ENCODE data around the gene MDN1.
"Not testable (repeated sequence)": the region's sequence is repeated elsewhere in the genome, so short reads cannot be mapped to it uniquely, and the experiment has no call there.

The MDN1 gene

DNA sequence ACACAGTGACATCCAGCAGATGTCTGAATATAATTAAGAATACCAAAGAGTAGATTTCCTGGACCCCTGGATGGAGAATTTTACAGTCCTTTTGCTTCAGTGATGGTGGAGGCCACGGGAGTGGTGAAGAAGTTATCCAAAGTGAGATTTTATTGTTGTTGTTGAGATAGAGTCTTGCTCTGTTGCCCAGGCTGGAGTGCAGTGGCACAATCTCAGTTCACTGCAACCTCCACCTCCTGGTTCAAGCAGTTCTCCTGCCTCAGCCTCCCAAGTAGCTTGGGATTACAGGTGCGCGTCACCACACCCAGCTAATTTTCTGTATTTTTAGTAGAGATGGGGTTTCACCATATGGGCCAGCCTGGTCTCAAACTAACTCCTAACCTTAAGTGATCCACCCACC lies 178.0 kb downstream of the MDN1 start:
- DNase-seq, result not testable (repeated sequence)

- no peak for DNase-seq
Observed at GRCh38 chr6:89640804-89641203, 178.8 kb downstream of the MDN1 start.

- DNase-seq, result peak; percentile 93
Observed at GRCh38 chr6:89638320-89639195, 181.0 kb downstream of the MDN1 start, which contains the start of gene LYRM2. LYRM2 (minus strand) TSS chr6:89638747; CDS start chr6:89638716, 31 bp downstream.

DNA sequence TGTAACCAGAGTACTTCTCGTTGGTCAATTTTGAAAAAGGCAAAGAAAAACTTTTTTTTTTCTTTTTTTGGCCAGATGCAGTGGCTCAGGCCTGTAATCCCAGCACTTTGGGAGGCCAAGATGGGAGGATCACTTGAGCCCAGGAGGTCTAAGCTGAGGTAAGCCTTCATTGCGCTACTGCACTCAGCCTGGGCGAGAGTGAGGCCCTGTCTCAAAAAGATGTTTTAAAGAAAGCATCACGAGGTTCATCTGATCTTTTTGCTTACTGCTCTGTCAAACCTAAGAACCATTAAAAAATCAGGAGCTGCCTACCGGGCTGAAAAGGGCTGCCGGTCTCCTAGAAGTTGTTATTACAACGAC lies 181.7 kb downstream of the MDN1 start:
- no peak for DNase-seq

DNA sequence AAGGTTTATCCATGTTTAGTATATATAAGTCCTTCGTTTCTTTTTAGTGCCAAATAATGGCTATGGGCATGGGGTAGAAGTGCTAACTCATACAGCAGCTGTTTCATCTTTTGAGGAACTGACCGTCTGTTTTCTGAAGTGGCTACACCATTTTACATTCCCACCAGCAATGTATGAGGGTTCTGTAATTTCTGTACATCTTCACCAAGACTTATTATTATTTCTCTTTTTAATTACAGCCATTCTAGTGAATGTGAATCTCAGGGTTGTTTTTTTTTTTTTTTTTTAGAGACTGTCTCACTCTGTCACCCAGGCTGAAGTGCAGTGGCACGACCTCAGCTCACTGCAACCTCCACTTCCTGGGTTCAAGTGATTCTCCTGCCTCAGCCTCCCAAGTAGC lies 183.2 kb downstream of the MDN1 start:
- DNase-seq, result not testable (repeated sequence)

GRCh38 chr6:89630488-89630887 lies 189.1 kb downstream of the MDN1 start:
- DNase-seq, result no peak

DNA sequence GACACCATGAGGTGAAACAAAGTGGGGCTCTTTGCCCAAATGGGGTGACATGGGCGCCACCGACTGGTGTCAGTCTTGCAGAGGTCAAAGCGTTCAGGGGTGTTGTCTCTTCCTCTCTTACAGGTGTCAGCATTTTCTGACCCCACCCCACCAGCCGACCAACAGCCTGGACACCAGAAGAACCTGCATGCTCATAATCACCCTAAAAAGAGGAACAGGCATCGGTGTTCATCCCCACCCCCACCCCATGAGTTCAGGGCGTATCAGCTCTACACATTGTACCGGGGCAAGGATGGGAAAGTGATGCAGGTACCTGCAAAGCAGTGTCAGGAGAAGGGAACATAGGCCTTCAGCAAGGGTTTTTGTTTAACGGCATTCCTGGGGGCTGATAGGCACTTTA lies 195.8 kb downstream of the MDN1 start:
- no peak for DNase-seq

DNA sequence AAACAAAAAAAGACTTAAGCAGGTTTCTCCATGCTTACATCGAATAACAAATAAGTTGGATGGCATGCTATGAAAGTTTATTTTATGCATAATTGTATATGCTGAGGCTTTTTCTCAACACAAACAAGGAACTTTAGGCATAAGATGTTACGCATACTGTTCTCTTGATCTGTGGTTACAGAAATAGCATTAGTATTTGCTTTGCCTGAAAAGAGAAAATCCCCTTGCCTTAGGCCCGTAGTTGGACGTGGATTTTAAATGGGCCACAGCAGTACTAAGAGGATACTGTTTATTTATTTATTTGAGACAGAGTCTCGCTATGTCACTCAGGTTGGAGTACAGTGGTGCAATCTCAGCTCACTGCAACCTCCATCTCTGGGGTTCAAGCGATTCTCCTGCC lies 200.0 kb downstream of the MDN1 start:
- no peak for DNase-seq

DNA sequence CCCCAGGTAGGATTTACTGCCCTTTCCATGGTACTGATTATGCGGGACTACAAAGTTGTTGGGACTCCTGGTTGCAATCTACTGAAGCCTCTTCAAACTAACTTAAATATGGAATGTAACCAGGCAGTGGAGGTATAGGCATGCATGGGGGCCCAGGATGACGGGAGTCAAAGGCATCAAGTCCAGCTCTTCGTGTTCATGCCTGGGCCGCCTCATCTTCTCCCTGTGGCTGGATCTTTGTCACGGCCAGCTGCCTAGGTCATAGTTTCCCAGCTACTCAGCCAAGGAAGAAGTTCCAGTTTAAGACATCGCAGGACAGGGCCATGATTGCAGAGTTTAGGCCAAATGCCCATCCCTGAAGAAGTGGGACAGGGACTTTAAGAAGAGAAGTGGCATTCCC lies 201.6 kb downstream of the MDN1 start:
- no peak for DNase-seq

- DNase-seq, result no peak
Observed at GRCh38 chr6:89616531-89616930, 203.1 kb downstream of the MDN1 start.

DNA sequence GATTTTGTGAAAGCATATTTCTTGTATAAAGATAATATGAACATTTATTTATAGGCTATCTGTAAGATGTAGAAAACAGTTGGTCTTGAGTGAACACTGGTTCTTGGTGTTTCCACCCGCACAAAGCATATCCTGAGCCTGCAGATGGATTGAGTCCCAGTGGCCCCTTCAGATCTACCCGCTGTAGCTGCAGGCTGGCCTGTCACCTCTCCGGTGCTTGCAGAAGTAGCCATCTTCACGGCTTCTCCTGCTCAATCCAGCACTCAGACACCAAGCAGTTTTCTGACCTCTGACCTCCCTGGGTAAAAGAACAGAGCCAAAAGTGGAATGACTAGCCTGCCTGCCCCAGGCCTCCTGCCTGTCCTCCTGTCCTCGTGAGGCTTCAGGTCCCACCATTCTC lies 203.7 kb downstream of the MDN1 start:
- DNase-seq, result no peak

GRCh38 chr6:89613790-89614189 lies 205.8 kb downstream of the MDN1 start:
- no peak for DNase-seq

DNA sequence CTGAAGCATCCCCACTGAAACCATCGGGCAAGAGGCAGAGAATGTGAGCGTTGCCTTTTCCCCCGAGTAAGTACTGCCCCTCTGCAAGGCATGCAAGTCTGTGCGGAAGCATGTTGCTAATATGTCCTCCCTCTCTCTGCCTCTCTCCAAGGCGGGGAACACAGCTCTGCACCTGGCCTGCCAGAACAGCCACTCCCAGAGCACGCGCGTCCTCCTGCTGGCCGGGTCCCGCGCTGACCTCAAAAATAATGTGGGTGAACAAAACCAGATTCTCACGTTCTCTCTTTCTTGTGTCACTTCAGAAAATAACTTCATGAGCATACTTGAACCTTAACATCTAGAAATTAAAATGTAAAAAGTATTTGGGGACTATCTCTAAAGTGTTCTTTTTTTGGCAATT lies 207.5 kb downstream of the MDN1 start:
- no peak for DNase-seq

- no peak for DNase-seq
Observed at GRCh38 chr6:89611666-89612065, 207.9 kb downstream of the MDN1 start.

GRCh38 chr6:89610149-89610642 lies 209.4 kb downstream of the MDN1 start:
- DNase-seq, result peak; percentile 12

DNA sequence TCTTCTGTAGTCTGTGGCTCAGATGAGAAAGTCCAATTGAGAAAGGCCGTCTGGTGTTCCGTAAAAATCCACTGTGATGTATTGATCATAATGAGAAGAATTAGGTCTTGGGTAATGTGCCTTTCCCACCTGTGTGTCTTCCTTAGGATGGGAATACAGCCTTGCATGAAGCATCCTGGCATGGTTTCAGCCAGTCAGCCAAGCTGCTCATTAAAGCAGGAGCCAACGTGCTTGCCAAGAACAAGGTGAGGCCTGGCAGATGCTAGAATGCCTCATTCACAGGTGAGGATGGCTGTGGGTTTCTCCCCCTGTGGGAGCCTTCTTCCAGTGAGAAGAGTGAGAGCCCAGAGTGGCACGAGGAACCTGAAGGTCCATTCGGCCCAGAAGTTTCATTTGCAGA lies 213.7 kb downstream of the MDN1 start:
- DNase-seq, result peak; percentile 11

DNA sequence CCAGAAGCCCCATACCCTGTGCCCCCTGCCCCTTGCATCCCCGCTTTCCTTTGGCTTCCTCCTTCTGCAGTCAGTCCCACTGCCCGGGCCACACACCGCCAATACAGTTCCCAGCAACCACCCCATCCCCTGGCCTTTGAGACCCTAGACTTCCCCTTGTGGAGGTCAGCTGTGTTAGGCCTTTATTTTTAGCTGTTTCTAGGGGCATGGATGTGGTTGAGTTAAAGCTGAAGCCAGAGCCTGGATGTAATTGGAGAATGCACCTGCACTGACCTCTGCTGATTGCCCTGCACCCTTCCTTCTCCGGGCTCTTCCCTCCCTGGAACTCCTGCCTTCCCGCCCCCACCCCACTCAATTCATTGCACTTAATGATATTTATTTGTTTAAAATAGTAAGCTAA lies 214.9 kb downstream of the MDN1 start:
- no peak for DNase-seq

- no peak for DNase-seq
Observed at GRCh38 chr6:89602166-89602565, 217.4 kb downstream of the MDN1 start.

GRCh38 chr6:89599727-89600126 lies 219.9 kb downstream of the MDN1 start:
- no peak for DNase-seq

- peak; percentile 58 for DNase-seq
Observed at GRCh38 chr6:89597988-89598387, 221.6 kb downstream of the MDN1 start.

DNA sequence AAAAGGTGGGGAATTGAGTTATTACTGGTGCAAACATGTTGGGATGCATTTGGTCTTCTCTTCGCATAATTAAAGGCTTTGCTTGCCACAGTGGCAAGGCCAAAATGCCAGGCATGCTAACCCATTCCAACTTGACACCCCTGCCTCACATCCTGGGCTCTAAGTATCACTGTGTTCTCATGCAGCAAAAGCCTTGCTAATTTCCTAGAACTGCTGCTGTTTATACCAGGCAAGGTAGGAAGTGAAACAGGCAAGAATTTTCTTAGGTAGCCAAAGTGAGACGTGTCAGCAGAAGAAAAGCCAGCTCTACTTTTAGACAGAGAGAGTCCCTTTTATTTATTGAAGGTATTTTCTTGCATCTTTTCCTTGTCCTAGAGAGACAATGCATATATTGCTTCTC lies 222.2 kb downstream of the MDN1 start:
- no peak for DNase-seq

DNA sequence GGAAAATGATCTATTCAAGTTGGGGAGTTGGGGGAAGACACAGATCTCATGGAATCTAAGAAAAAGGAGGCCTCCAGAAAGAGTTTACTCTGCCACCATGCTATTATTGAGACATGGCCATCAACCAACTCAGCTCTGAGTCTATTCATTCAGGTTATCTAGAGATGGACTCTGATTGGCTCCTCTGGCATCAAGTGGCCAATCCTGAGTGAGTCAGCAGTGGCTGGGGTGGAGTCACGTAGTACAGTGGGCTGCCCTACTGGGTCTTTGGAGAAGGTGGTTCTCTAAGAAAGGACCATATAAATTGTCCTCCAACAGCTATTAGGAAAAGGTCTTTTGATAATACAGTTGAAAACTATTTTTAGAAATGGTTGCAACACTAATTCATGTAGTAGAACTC lies 223.1 kb downstream of the MDN1 start:
- no peak for DNase-seq

GRCh38 chr6:89596056-89596455 lies 223.5 kb downstream of the MDN1 start:
- DNase-seq, result no peak
